ENCODE data around the gene KCNG2.
A peak's percentile ranks its signal among the peaks of the same experiment; 100 is the strongest.

DNA sequence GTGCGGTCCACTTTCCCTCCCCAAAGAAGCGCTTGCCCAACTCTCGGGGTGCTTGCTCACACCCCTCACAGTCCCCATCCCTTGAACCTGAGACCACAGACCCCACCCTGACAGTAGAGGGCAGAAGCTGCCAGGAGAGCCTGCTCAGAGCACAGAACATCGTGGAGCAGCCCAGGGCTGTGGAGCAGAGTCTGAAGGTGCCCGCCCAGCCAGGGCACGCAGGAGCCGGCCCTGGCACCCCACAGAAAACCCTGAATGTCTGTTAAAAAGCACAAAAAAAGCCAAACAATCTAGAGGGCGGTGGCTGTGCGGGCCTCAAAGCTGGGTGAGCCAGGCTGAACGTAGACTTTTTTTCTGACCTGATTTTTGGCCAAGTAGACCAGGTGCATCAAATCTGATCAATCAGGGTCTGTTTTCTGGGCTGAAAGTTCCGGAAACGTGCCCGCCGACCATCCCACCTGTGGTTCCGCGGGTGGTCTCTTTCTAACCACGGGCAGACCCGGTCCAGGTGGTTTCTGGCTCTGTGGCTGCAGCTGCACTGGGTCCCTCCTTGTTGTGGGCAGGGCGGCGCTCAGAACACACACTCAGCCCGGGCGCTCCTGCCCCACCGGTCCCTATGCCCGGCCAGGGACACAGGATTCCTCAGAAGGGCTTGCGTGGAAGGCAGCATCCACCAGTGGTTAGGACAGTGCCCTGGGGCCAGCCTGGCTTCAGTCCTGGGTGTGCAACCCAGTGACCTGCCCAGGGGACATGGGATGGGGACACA is 87.4 kb downstream of the KCNG2 start:
- TF ChIP-seq CTCF (IDR thresholded peaks at IDR 0.05; ENCODE audit: low read length) = peak; percentile 21; the same call in 1 of the 2 replicates
- no peak for TF ChIP-seq EZH2 (IDR thresholded peaks at IDR 0.05; ENCODE audit: borderline replicate concordance, low read length)
